Germinal center (tissue), 1 donor: ENCODE measurements around the gene MOGAT3.

Experiments
- DNase-seq: peaks from one replicate; pipeline ENCODE4 v3.0.0; 2012; ENCODE audit warnings: mixed read lengths, low spot score

MOGAT3 gene

GRCh38 chr7:101233907-101234547, 33.2 kb upstream of the MOGAT3 start:
- DNase-seq, result no peak

- no peak for DNase-seq
Measured at GRCh38 chr7:101232141-101232850, 31.5 kb upstream of the MOGAT3 start.

GRCh38 chr7:101231644-101232043, 30.8 kb upstream of the MOGAT3 start:
- no peak for DNase-seq

- DNase-seq, result no peak
Measured at GRCh38 chr7:101226721-101227120, 25.9 kb upstream of the MOGAT3 start.

- no peak for DNase-seq
Measured at GRCh38 chr7:101225650-101226049, 24.8 kb upstream of the MOGAT3 start.

- DNase-seq, result no peak
Measured at GRCh38 chr7:101223528-101223927, 22.7 kb upstream of the MOGAT3 start.

- no peak for DNase-seq
Measured at GRCh38 chr7:101222275-101222830, 21.5 kb upstream of the MOGAT3 start.

GRCh38 chr7:101220295-101220694, 19.5 kb upstream of the MOGAT3 start:
- DNase-seq, result no peak

- no peak for DNase-seq
Measured at GRCh38 chr7:101218236-101219125, 17.6 kb upstream of the MOGAT3 start.

GRCh38 chr7:101217388-101218235, 16.8 kb upstream of the MOGAT3 start, which contains the start of the genes PLOD3 and ZNHIT1:
TSS of gene PLOD3 (minus strand) at chr7:101217581. CDS start at chr7:101217274, 307 bp downstream.
TSS of gene ZNHIT1 (plus strand) at chr7:101218165. CDS start at chr7:101218196, 31 bp downstream.
- DNase-seq, result peak; percentile 99

GRCh38 chr7:101216860-101217387, 16.1 kb upstream of the MOGAT3 start:
- DNase-seq, result no peak

GRCh38 chr7:101216001-101216859, 15.4 kb upstream of the MOGAT3 start:
- no peak for DNase-seq

- DNase-seq, result no peak
Measured at GRCh38 chr7:101212014-101212413, 11.2 kb upstream of the MOGAT3 start.

- DNase-seq, result no peak
Measured at GRCh38 chr7:101211501-101211900, 10.7 kb upstream of the MOGAT3 start.

- DNase-seq, result no peak
Measured at GRCh38 chr7:101210143-101210542, 9.3 kb upstream of the MOGAT3 start.

- DNase-seq, result no peak
Measured at GRCh38 chr7:101208794-101209193, 8.0 kb upstream of the MOGAT3 start.

- DNase-seq, result no peak
Measured at GRCh38 chr7:101207459-101207858, 6.6 kb upstream of the MOGAT3 start.

- no peak for DNase-seq
Measured at GRCh38 chr7:101206665-101207042, 5.8 kb upstream of the MOGAT3 start.

- no peak for DNase-seq
Measured at GRCh38 chr7:101205901-101206664, 5.2 kb upstream of the MOGAT3 start.
